A549 treated with dexamethasone at 1 μM for 4 hours (cell line): ENCODE results near the gene ZXDB. TPM values are rescaled to one million over a fixed set of nuclear protein-coding genes. Genes with fewer than 3 reads are reported as not detected.

Experiments used
- total RNA-seq: library from RNA; stranded (reverse); fragments of 200-300 nt; extraction: Qiagen RNA extraction; gene quantifications from 5 replicates; pipeline ENCODE4 v1.2.3, GENCODE V29; 2022

ZXDB gene
- total RNA-seq = 7.9 to 11.9 TPM (median 10.3 TPM) in 5 replicates

DNA sequence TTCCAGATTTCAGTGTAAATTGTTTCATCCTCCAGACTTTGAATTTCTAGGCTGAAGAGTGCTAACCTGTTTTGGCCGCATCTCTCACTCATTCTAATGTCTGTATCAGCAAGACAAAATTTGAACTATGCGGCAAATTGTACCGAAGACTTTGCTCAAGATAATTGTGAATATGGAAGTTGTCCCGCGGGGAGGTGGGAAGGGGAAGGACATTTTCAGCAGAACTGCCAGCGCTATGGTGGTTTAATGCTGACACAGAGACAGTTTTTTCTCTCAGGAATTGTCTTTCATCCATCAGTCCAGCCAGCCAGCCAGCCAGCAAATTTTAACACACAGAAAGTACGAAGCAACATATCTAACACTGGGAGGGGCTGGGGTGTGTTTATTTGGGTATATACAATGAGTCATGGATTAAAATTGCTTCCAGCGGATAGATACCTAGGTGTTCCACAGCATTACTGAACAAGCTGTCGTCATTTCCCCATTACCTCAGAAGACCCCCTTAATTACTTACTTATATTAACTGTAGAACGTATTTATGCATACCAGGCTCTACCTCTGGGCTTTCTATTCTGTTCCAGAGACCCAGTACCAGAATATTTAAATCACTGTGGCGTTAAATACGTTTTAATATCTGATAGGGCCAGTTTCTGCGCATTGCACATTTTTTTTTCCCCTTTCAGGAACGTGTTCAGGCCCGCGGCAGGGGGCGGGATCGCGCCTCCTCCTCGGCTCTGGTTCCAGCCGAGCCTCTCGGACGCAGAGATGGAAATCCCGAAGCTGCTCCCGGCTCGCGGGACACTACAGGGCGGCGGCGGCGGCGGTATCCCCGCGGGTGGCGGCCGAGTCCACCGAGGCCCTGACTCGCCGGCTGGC lies at the start of gene ZXDB:
Gene ZXDB, plus strand, starts transcription at position 728 of the 876 bp plus-strand sequence. Its CDS starts 38 bp downstream, at position 766.

Other genes starting within 250 kb of the ZXDB start
- gene NLRP2B, start 88.2 kb downstream of the ZXDB start, total RNA-seq = not detected in 5 replicates